Heart right ventricle (tissue), 16 donors: ENCODE results near the gene ZFP28. TPM values are rescaled to one million over a fixed set of nuclear protein-coding genes. Genes with fewer than 3 reads are reported as not detected.

Experiments
- ATAC-seq, 8 donors: fragments of 200-7000 bp; cut with Tn5 transposase; one replicate each; pipeline ENCODE4 v1.9.1; 2020; ENCODE audit warnings: mild to moderate bottlenecking in 8 of 8, moderate library complexity in 8 of 8, moderate number of reproducible peaks in 1 of 8
- DNase-seq, 2 donors: peaks; one replicate each; pipeline ENCODE4 v3.0.0-alpha.2; 2020
- H3K27ac ChIP-seq, 10 donors: fragments of 200-600 bp; sonication (generic) in 2 of 10; one replicate each; pipeline versions ENCODE4 v1.5.0 to v1.8.0; 2020 to 2022; ENCODE audit warnings: mild to moderate bottlenecking in 3 of 10
- H3K27me3 ChIP-seq, 7 donors: fragments of 200-600 bp; one replicate each; pipeline ENCODE4 v1.8.0; 2021 to 2022; ENCODE audit warnings: mild to moderate bottlenecking in 2 of 7
- H3K36me3 ChIP-seq, 9 donors: fragments of 200-600 bp; sonication (generic) in 1 of 9; one replicate each; pipeline versions ENCODE4 v1.5.0 to v1.8.0; 2020 to 2022; ENCODE audit warnings: mild to moderate bottlenecking in 2 of 9
- H3K4me1 ChIP-seq, 9 donors: fragments of 200-600 bp; sonication (generic) in 1 of 9; one replicate each; pipeline versions ENCODE4 v1.5.0 to v1.8.0; 2020 to 2022; ENCODE audit warnings: mild to moderate bottlenecking in 4 of 9
- H3K4me3 ChIP-seq, 10 donors: fragments of 200-600 bp; sonication (generic) in 2 of 10; one replicate each; pipeline versions ENCODE4 v1.5.0 to v1.8.0; 2020 to 2022; ENCODE audit warnings: mild to moderate bottlenecking in 7 of 10, moderate library complexity in 2 of 10
- H3K9me3 ChIP-seq, 11 donors: fragments of 200-600 bp in 10 of 11; sonication (generic) in 2 of 11; one replicate each; pipeline versions ENCODE4 v1.5.0 to v1.8.0; 2013 to 2022; ENCODE audit warnings: mild to moderate bottlenecking in 2 of 11, control low read depth in 1 of 11, moderate library complexity in 1 of 11
- WGBS, 2 donors: extraction: QIAGEN DNeasy Blood & Tissue Kit; methylation state at CpG; one replicate each; pipeline ENCODE4 v1.1.7; 2013; ENCODE audit warnings: inconsistent platforms in 1 of 2; 5-methylcytosine and 5-hydroxymethylcytosine counted together
- intact Hi-C, 10 donors: fragments of 100-400 bp; cut with DNase I; formaldehyde crosslinking; loops; one replicate each; pipeline versions ENCODE4 v1.11.1 to v1.14.2; 2022
- polyA plus RNA-seq, 2 donors: library from polyadenylated mRNA; stranded (reverse); fragments of 200-250 nt; gene quantifications; one replicate each; pipeline ENCODE4 v1.2.3, GENCODE V29; 2013
- total RNA-seq, 10 donors: library from RNA; stranded (reverse); fragmentation: NEBNext Ultra II Directional in 3 of 10; extraction: Animal tissue kit (Norgen Biotek cat#: 25700) in 3 of 10; gene quantifications; one replicate each; pipeline versions ENCODE4 v1.2.1 to v1.2.4, GENCODE V29; 2021 to 2023
- TF ChIP-seq, protein P1 (sequence below), 9 donors: fragments of 200-600 bp; sonication (generic) in 2 of 9; IDR thresholded peaks; one replicate each; pipeline versions ENCODE4 v1.5.0 to v1.8.0; 2021 to 2022; ENCODE audit warnings: antibody characterized with exemption in 9 of 9, mild to moderate bottlenecking in 5 of 9, moderate library complexity in 1 of 9
- donor health status: Arrhythmogenic right ventricular cardiomyopathy.
- donor health status: ischemic (EF 13 %, LVEDD 7.1; RV severe dilation, severe dysfunction).
- donor health status: healthy with polysubstance abuse.
- donor health status: DM: no; HTN: yes; CAD: no.
- donor health status: DM: no; HTN: no; CAD: no.
- donor health status: ischemic (EF 25% LVEDD 6.9; RV normal size, moderate dysfunction).
- donor health status: ischemic (EF 25% LVEDD 5.7; RV mildly dilated, moderate dysfunction).
- donor health status: healthy.
- donor health status: DM: yes; HTN: yes; CAD: no.
- donor health status: Ischemic cardiomyopathy.
- donor health status: ischemic (EF 35%, LVEDD 5.7; RV mildly dilated, moderate dysfunction).
- donor health status: nonischemic (EF 11% LVEDD 7.7; RV severe dilation, severe dysfunction).
- donor health status: DM: yes; HTN: yes; CAD: no.
- donor health status: PGD.
- donor health status: ischemic (EF 29% LVEDD 5.4; RV normal size, mild dysfunction).
- donor health status: nonischemic (EF 23%, LVEDD 6.1; RV moderate dilation, normal function).

Gene ZFP28
- total and polyA plus RNA-seq, 12 donors = 4.1 to 9.1 (median 6.6) TPM

DNA sequence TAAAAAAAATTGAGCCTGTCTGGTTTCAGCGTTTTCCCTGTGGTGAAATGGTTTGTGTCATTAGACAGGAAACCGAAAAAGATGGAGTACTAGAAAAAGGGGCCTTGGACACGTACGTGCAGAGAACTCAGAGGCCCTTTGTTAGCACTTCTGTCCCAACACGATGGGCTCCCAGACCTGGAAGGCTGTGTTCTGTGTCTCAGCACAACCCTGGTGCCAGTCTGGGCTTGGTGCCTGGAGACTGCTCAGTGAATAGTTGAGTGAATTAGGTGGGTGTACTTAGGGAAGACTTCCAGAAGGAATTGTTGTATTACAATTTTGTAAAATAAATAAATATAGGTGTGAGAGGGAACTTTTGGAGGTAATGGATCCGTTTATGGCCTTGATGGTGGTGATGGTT is 65.1 kb downstream of the ZFP28 start:
- TF ChIP-seq, protein P1, sequence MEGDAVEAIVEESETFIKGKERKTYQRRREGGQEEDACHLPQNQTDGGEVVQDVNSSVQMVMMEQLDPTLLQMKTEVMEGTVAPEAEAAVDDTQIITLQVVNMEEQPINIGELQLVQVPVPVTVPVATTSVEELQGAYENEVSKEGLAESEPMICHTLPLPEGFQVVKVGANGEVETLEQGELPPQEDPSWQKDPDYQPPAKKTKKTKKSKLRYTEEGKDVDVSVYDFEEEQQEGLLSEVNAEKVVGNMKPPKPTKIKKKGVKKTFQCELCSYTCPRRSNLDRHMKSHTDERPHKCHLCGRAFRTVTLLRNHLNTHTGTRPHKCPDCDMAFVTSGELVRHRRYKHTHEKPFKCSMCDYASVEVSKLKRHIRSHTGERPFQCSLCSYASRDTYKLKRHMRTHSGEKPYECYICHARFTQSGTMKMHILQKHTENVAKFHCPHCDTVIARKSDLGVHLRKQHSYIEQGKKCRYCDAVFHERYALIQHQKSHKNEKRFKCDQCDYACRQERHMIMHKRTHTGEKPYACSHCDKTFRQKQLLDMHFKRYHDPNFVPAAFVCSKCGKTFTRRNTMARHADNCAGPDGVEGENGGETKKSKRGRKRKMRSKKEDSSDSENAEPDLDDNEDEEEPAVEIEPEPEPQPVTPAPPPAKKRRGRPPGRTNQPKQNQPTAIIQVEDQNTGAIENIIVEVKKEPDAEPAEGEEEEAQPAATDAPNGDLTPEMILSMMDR (IDR thresholded peaks at IDR 0.05) = no peak
- no peak overlapping the region for H3K4me3 ChIP-seq
- ATAC-seq = peak in 5 of 8 donors; percentile 34 to 82 (median 67)
- DNase-seq = no peak
- H3K27ac ChIP-seq = no peak overlapping the region
- intact Hi-C loops = no loop called here
- 68 to 77% methylated on average over 6 of the region's 6 CpGs for WGBS, 2 donors
- H3K36me3 ChIP-seq = peaks cover 0 to 53% (median 18%) of the 10 kb centered on the region in 9 donors
- H3K9me3 ChIP-seq = peaks cover 0 to 95% (median 12%) of the 10 kb centered on the region in 11 donors
- H3K4me1 ChIP-seq = peaks cover 0 to 13% (median 4%) of the 10 kb centered on the region in 9 donors
- no peaks in the 10 kb centered on the region for H3K27me3 ChIP-seq

Other genes starting within 250 kb of the ZFP28 start
- gene ZSCAN5A, start 224.1 kb upstream of the ZFP28 start, total RNA-seq = 10 to 100 TPM; 17.7 to 33.4 (median 21.4) TPM
- gene ZSCAN5A, start 224.1 kb upstream of the ZFP28 start, polyA plus RNA-seq = 10 to 100 TPM in 1 of 2 donors, 1 to 10 TPM in 1; 9.5 to 10.4 TPM
- 1 to 10 TPM; 3.0 to 6.2 (median 4.5) TPM for gene ZNF582, start 145.4 kb upstream of the ZFP28 start, total RNA-seq
- 1 to 10 TPM; 4.2 to 5.7 TPM for gene ZNF582, start 145.4 kb upstream of the ZFP28 start, polyA plus RNA-seq
- gene ZNF583, start 134.6 kb upstream of the ZFP28 start, total RNA-seq = 1 to 10 TPM; 4.6 to 7.1 (median 5.4) TPM
- gene ZNF583, start 134.6 kb upstream of the ZFP28 start, polyA plus RNA-seq = 1 to 10 TPM; 2.6 to 3.1 TPM
- gene ZNF667, start 61.6 kb upstream of the ZFP28 start, total RNA-seq = 1 to 10 TPM; 3.0 to 6.8 (median 4.7) TPM
- 1 to 10 TPM; 1.5 to 6.9 TPM for gene ZNF667, start 61.6 kb upstream of the ZFP28 start, polyA plus RNA-seq
- gene ZNF471, start 31.1 kb upstream of the ZFP28 start, total RNA-seq = 1 to 10 TPM; 3.9 to 7.7 (median 5.5) TPM
- 1 to 10 TPM; 1.9 to 6.3 TPM for gene ZNF471, start 31.1 kb upstream of the ZFP28 start, polyA plus RNA-seq
- gene ZNF470, start 28.5 kb downstream of the ZFP28 start, total RNA-seq = 1 to 10 TPM; 2.5 to 5.9 (median 4.9) TPM
- 10 to 100 TPM in 1 of 2 donors, 1 to 10 TPM in 1; 3.7 to 12.1 TPM for gene ZNF470, start 28.5 kb downstream of the ZFP28 start, polyA plus RNA-seq
- 1 to 10 TPM; 4.4 to 7.2 (median 6.1) TPM for gene ZNF71, start 56.4 kb downstream of the ZFP28 start, total RNA-seq
- gene ZNF71, start 56.4 kb downstream of the ZFP28 start, polyA plus RNA-seq = 1 to 10 TPM; 2.9 to 5.3 TPM
- gene SMIM17, start 104.2 kb downstream of the ZFP28 start, total RNA-seq = under 1 TPM in 5 of 10 donors, not detected in 5; 0.24 to 0.67 (median 0.35) TPM
- gene SMIM17, start 104.2 kb downstream of the ZFP28 start, polyA plus RNA-seq = under 1 TPM; 0.14 to 0.44 TPM
- gene ZNF835, start 132.8 kb downstream of the ZFP28 start, total RNA-seq = 1 to 10 TPM; 2.0 to 8.8 (median 3.8) TPM
- 1 to 10 TPM; 1.2 to 1.3 TPM for gene ZNF835, start 132.8 kb downstream of the ZFP28 start, polyA plus RNA-seq